Measurements from ENCODE around the gene FOXP1.

- TF ChIP-seq FOXM1 (IDR thresholded peaks at IDR 0.05; ENCODE audit: borderline replicate concordance) (no peak), BHLHE40 (IDR thresholded peaks at IDR 0.05; ENCODE audit: borderline replicate concordance) (no peak), ZNF384 (IDR thresholded peaks at IDR 0.05) (no peak), PKNOX1 (IDR thresholded peaks at IDR 0.05) (no peak), SUZ12 (IDR thresholded peaks at IDR 0.05) (no peak), ARNT (IDR thresholded peaks at IDR 0.05) (no peak), HDGF (IDR thresholded peaks at IDR 0.05; ENCODE audit: borderline replicate concordance) (no peak), NFRKB (IDR thresholded peaks at IDR 0.05) (no peak), FOXK2 (IDR thresholded peaks at IDR 0.05) (no peak), CTBP1 (IDR thresholded peaks at IDR 0.05; ENCODE audit: borderline replicate concordance) (no peak)
Measured at GRCh38 chr3:71492974-71493771, 90.4 kb downstream of the FOXP1 start.

All from HEK293T (cell line).